Natural killer cell (primary cell): ENCODE measurements around the gene NFASC. TPM values are rescaled to one million over a fixed set of nuclear protein-coding genes. Genes with fewer than 3 reads are reported as not detected.

Experiments
- ATAC-seq, 3 donors: fragments of 150-1000 bp in 2 of 3; fragments of 200-7000 bp in 1 of 3; cut with Tn5 transposase; 1 replicate in 1 of 3; 2 replicates in 2 of 3; pipeline ENCODE4 v1.10.0; 2021; ENCODE audit warnings: mild to moderate bottlenecking in 2 of 3, moderate library complexity in 2 of 3
- DNase-seq, 2 donors: peaks; one replicate each; pipeline versions ENCODE4 v3.0.0 to v3.0.0-alpha.2; 2013 to 2021; ENCODE audit warnings: mixed read lengths in 1 of 2
- H3K27ac ChIP-seq: one replicate; pipeline ENCODE4 v1.5.1; 2013; ENCODE audit warnings: mild to moderate bottlenecking, low read length
- H3K27me3 ChIP-seq: one replicate; pipeline ENCODE4 v1.6.1; 2013; ENCODE audit warnings: low read length; ENCODE audit not compliant: control insufficient read depth, insufficient read depth
- H3K36me3 ChIP-seq: one replicate; pipeline ENCODE4 v1.6.1; 2013; ENCODE audit warnings: low read length; ENCODE audit not compliant: control insufficient read depth, insufficient read depth
- H3K4me1 ChIP-seq: one replicate; pipeline ENCODE4 v1.6.1; 2013; ENCODE audit warnings: low read length; ENCODE audit not compliant: control insufficient read depth, insufficient read depth
- H3K4me3 ChIP-seq: one replicate; pipeline ENCODE4 v1.5.1; 2013; ENCODE audit warnings: low read length
- H3K9me3 ChIP-seq: one replicate; pipeline ENCODE4 v1.6.1; 2013; ENCODE audit warnings: low read length; ENCODE audit not compliant: control insufficient read depth, insufficient read depth
- H3K27ac Mint-ChIP-seq, 2 donors: one replicate each; pipeline ENCODE4 v1.8.0; 2022; ENCODE audit warnings: mild to moderate bottlenecking in 2 of 2, mixed read lengths in 2 of 2, moderate library complexity in 1 of 2
- H3K27me3 Mint-ChIP-seq, 2 donors: one replicate each; pipeline ENCODE4 v1.8.0; 2022; ENCODE audit warnings: low read depth in 2 of 2, mixed read lengths in 2 of 2
- H3K36me3 Mint-ChIP-seq: one replicate; pipeline ENCODE4 v1.8.0; 2022; ENCODE audit warnings: mixed read lengths
- H3K4me1 Mint-ChIP-seq, 2 donors: one replicate each; pipeline ENCODE4 v1.8.0; 2022; ENCODE audit warnings: mixed read lengths in 2 of 2
- H3K4me3 Mint-ChIP-seq: one replicate; pipeline ENCODE4 v1.8.0; 2022; ENCODE audit warnings: mild to moderate bottlenecking, moderate library complexity, mixed read lengths
- H3K9me3 Mint-ChIP-seq, 2 donors: one replicate each; pipeline ENCODE4 v1.8.0; 2022; ENCODE audit warnings: mixed read lengths in 2 of 2
- CTCF ChIP-seq: fragments of 200-600 bp; IDR thresholded peaks from one replicate; pipeline ENCODE4 v1.8.0; 2022; ENCODE audit warnings: antibody characterized with exemption
- WGBS: methylation state at CpG from one replicate; pipeline ENCODE4 v1.1.7; 2013; ENCODE audit warnings: missing lambda C conversion rate; ENCODE audit not compliant: insufficient coverage; 5-methylcytosine and 5-hydroxymethylcytosine counted together
- intact Hi-C: fragments of 100-400 bp; cut with micrococcal nuclease; formaldehyde crosslinking; loops from one replicate; pipeline ENCODE4 v1.14.2; 2022
- total RNA-seq, 4 donors: library from RNA; stranded (reverse); fragments of 120-200 nt in 1 of 4; gene quantifications; one replicate each; pipeline versions ENCODE4 v1.2.3 to v1.2.4, GENCODE V29; 2013 to 2022

Gene NFASC
- total RNA-seq, 3 donors from 2014 or later (not counting 1 experiment from before 2014, with no cell fraction given): 0.09 to 0.27 TPM; not detected in 1

- Histone ChIP-seq H3K9me3 (no peaks in the 10 kb centered on the region), H3K27ac (no peak overlapping the region), H3K4me1 (no peaks in the 10 kb centered on the region), H3K36me3 (no peaks in the 10 kb centered on the region), H3K4me3 (no peak overlapping the region), H3K27me3 (no peaks in the 10 kb centered on the region)
- no peaks in the 10 kb centered on the region for H3K4me1 Mint-ChIP-seq
- no peak for DNase-seq
- 85% methylated on average over 5 of the region's 5 CpGs for WGBS
- H3K9me3 Mint-ChIP-seq: no peaks in the 10 kb centered on the region
- intact Hi-C loops: no loop called here
- ATAC-seq: no peak
- no peak overlapping the region for H3K27ac Mint-ChIP-seq
- H3K27me3 Mint-ChIP-seq: peaks cover 0 to 3% of the 10 kb centered on the region in 2 donors
- H3K36me3 Mint-ChIP-seq: no peaks in the 10 kb centered on the region
- H3K4me3 Mint-ChIP-seq: no peak overlapping the region
- no peak for TF ChIP-seq CTCF
These were observed 182.6 kb downstream of the NFASC start for GRCh38 chr1:205053296-205053695.

- Mint-ChIP-seq H3K27me3 (no peaks in the 10 kb centered on the region), H3K4me3 (no peak overlapping the region), H3K9me3 (no peaks in the 10 kb centered on the region), H3K27ac (no peak overlapping the region), H3K4me1 (no peaks in the 10 kb centered on the region), H3K36me3 (no peaks in the 10 kb centered on the region)
- DNase-seq: no peak
- Histone ChIP-seq H3K4me1 (no peaks in the 10 kb centered on the region), H3K27me3 (no peaks in the 10 kb centered on the region), H3K27ac (no peak overlapping the region), H3K36me3 (no peaks in the 10 kb centered on the region), H3K4me3 (no peak overlapping the region), H3K9me3 (no peaks in the 10 kb centered on the region)
- intact Hi-C loops: no loop called here
- ATAC-seq: no peak
- TF ChIP-seq CTCF: no peak
- WGBS: 78% methylated on average over 7 of the region's 7 CpGs
These were observed 183.4 kb downstream of the NFASC start for GRCh38 chr1:205054013-205054412.

- ATAC-seq (no peak), DNase-seq (no peak)
- no peaks in the 10 kb centered on the region for H3K27me3 ChIP-seq
- Mint-ChIP-seq H3K4me3 (no peak overlapping the region), H3K27ac (no peak overlapping the region), H3K9me3 (no peaks in the 10 kb centered on the region), H3K4me1 (no peaks in the 10 kb centered on the region), H3K27me3 (no peaks in the 10 kb centered on the region), H3K36me3 (no peaks in the 10 kb centered on the region)
- no peak for TF ChIP-seq CTCF
- H3K27ac ChIP-seq: no peak overlapping the region
- 89% methylated on average over 13 of the region's 13 CpGs for WGBS
- intact Hi-C loops: no loop called here
- H3K4me1 ChIP-seq: no peaks in the 10 kb centered on the region
- H3K4me3 ChIP-seq: no peak overlapping the region
- H3K9me3 ChIP-seq: no peaks in the 10 kb centered on the region
- no peaks in the 10 kb centered on the region for H3K36me3 ChIP-seq
These were observed 185.5 kb downstream of the NFASC start for GRCh38 chr1:205056188-205056611.

- H3K9me3 Mint-ChIP-seq: no peaks in the 10 kb centered on the region
- no peak overlapping the region for H3K4me3 Mint-ChIP-seq
These were observed 186.4 kb downstream of the NFASC start for GRCh38 chr1:205056956-205057568.

More at GRCh38 chr1:205056956-205057568, 186.4 kb downstream of the NFASC start:
- TF ChIP-seq CTCF: no peak
- DNase-seq (no peak), ATAC-seq (no peak)
- intact Hi-C loops: no loop called here
- H3K27me3 Mint-ChIP-seq: no peaks in the 10 kb centered on the region
- Histone ChIP-seq H3K9me3 (no peaks in the 10 kb centered on the region), H3K27me3 (no peaks in the 10 kb centered on the region), H3K4me3 (no peak overlapping the region), H3K4me1 (peaks cover 6% of the 10 kb centered on the region), H3K36me3 (no peaks in the 10 kb centered on the region), H3K27ac (no peak overlapping the region)
- H3K27ac Mint-ChIP-seq: no peak overlapping the region
- no peaks in the 10 kb centered on the region for H3K4me1 Mint-ChIP-seq
- WGBS: 93% methylated on average over 6 of the region's 6 CpGs
- H3K36me3 Mint-ChIP-seq: no peaks in the 10 kb centered on the region
